ENCODE results near the gene ZNF552.
"Not testable (repeated sequence)": the region's sequence is repeated elsewhere in the genome, so short reads cannot be mapped to it uniquely, and the experiment has no call there.

DNA sequence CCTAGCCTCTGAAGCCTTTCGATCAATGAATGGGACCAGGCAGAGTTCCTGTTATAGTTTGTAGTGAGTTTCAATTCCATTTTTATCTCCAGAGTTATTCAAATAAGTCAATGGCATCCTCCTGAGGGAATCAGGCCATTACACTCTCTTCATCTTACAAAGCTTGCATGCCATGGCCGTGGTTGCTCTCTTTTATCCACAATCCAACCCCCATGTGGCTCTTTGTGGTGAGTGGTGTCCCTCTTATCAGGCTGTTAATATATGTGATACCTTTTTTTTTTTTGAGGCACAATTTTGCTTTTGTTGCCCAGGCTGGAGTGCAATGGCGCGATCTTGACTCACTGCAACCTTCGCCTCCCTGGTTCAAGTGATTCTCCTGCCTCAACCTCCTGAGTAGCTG lies 22.3 kb upstream of the ZNF552 start:
- TF ChIP-seq POLR2A (IDR thresholded peaks at IDR 0.05; ENCODE audit: low read length); GATA1 (IDR thresholded peaks at IDR 0.05; ENCODE audit: low read depth, low read length): not testable (repeated sequence)
